A673 (cell line): ENCODE results near the gene GALNT2. TPM values are rescaled to one million over a fixed set of nuclear protein-coding genes. Genes with fewer than 3 reads are reported as not detected.

Source experiments
- BruUV-seq: library from RNA; stranded (reverse); fragments of 400-500 nt; replicated peaks from 2 replicates; lab custom pipeline; 2021; lab: Mats Ljungman, UMichigan
- CTCF ChIA-PET: fragments of 300-600 bp; sonication (Branson Sonifier 250); formaldehyde crosslinking; loops from one replicate; lab custom pipeline; 2022; ENCODE audit warnings: antibody characterized with exemption; lab: Charles Lee
- POLR2A ChIA-PET: fragments of 300-600 bp; sonication (Branson Sonifier 250); formaldehyde crosslinking; loops from one replicate; lab custom pipeline; 2022; ENCODE audit warnings: antibody characterized with exemption; ENCODE audit not compliant: low non-redundant PET; lab: Charles Lee
- DNase-seq: peaks from one replicate; pipeline ENCODE4 v3.0.0-alpha.2; 2015; ENCODE audit warnings: low spot score
- H3K27ac ChIP-seq: fragments of 200-600 bp; sonication (generic); 2 replicates; pipeline ENCODE4 v1.5.1; 2016; ENCODE audit warnings: mixed run types, low read depth, mild to moderate bottlenecking, mixed read lengths, antibody characterized with exemption, low read length; ENCODE audit not compliant: poor library complexity, severe bottlenecking
- H3K27me3 ChIP-seq: fragments of 200-600 bp; sonication (generic); replicated peaks from 2 replicates; pipeline ENCODE4 v1.6.1; 2017; ENCODE audit warnings: mixed run types, low read depth, mild to moderate bottlenecking, mixed read lengths, antibody characterized with exemption, low read length; ENCODE audit not compliant: insufficient read depth, poor library complexity
- H3K36me3 ChIP-seq: fragments of 200-600 bp; sonication (generic); 2 replicates; pipeline ENCODE4 v1.6.1; 2016; ENCODE audit warnings: mixed run types, mild to moderate bottlenecking, mixed read lengths, antibody characterized with exemption, low read length; ENCODE audit not compliant: insufficient read depth, poor library complexity, severe bottlenecking
- H3K4me1 ChIP-seq: fragments of 200-600 bp; sonication (generic); 2 replicates; pipeline ENCODE4 v1.6.1; 2017; ENCODE audit warnings: mixed run types, mild to moderate bottlenecking, mixed read lengths, antibody characterized with exemption, low read length; ENCODE audit not compliant: insufficient read depth, poor library complexity, severe bottlenecking
- H3K4me3 ChIP-seq: fragments of 200-600 bp; sonication (generic); 2 replicates; pipeline ENCODE4 v1.5.1; 2016; ENCODE audit warnings: low read depth, mixed run types, mild to moderate bottlenecking, mixed read lengths, low read length; ENCODE audit not compliant: poor library complexity, severe bottlenecking
- H3K9me3 ChIP-seq: fragments of 200-600 bp; sonication (generic); 2 replicates; pipeline ENCODE4 v1.6.1; 2016; ENCODE audit warnings: mixed run types, low read depth, mild to moderate bottlenecking, mixed read lengths, antibody characterized with exemption, low read length; ENCODE audit not compliant: poor library complexity, severe bottlenecking
- EZH2 ChIP-seq: fragments of 200-600 bp; sonication (generic); IDR thresholded peaks from 2 replicates; pipeline ENCODE4 v1.6.1; 2017; ENCODE audit warnings: borderline replicate concordance, low read depth, mild to moderate bottlenecking, mixed read lengths, antibody characterized with exemption, low read length; ENCODE audit not compliant: poor library complexity, severe bottlenecking
- intact Hi-C: fragments of 100-400 bp; cut with micrococcal nuclease; formaldehyde crosslinking; loops from one replicate; pipeline ENCODE4 v1.10.0; 2022; ENCODE audit not compliant: unreplicated experiment
- total RNA-seq: library from RNA; stranded (reverse); gene quantifications from 2 replicates; pipeline ENCODE4 v1.2.3, GENCODE V29; 2021
- TF ChIP-seq, protein P1 (sequence below): fragments of 300-800, 200-600 bp; sonication (generic); conservative IDR thresholded peaks from 2 replicates; pipeline ENCODE4 v1.5.1; 2017; ENCODE audit warnings: low read depth, mild to moderate bottlenecking, antibody characterized with exemption, low read length, moderate library complexity, mixed read lengths

Gene GALNT2
- total RNA-seq, 1 experiment from 2014 or later = 94.6 TPM

DNA sequence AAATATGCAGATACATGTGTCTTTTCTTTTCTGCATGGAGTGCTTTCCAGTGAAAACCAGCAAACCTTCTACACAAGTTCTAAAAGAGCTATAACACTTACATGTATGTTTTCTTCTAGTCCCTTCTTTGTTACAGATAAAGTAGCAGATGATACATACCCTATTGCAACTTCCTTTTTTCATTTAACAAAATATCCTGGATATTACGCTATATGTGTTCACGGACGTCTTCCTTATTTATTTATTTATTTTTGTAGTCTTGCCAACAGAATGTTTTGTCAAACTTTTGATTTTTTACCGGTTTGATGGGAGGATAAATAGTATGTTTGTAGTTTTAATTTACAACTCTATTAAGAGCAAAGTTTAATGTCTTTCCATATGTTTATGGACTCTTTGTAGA is 5.2 kb upstream of the GALNT2 start:
- ChIA-PET POLR2A (no interaction called here), CTCF (no interaction called here)
- Histone ChIP-seq H3K27ac (no peak overlapping the region), H3K4me1 (no peaks in the 10 kb centered on the region), H3K9me3 (peaks cover 3% of the 10 kb centered on the region), H3K36me3 (no peaks in the 10 kb centered on the region), H3K4me3 (no peak overlapping the region), H3K27me3 (no peaks in the 10 kb centered on the region)
- DNase-seq = no peak
- intact Hi-C loops = loop anchor here (10.0 kb wide), 1 partner anchor 173 kb away; no protein-coding TSS in a partner anchor
- no peak for TF ChIP-seq EZH2
- TF ChIP-seq, protein P1, sequence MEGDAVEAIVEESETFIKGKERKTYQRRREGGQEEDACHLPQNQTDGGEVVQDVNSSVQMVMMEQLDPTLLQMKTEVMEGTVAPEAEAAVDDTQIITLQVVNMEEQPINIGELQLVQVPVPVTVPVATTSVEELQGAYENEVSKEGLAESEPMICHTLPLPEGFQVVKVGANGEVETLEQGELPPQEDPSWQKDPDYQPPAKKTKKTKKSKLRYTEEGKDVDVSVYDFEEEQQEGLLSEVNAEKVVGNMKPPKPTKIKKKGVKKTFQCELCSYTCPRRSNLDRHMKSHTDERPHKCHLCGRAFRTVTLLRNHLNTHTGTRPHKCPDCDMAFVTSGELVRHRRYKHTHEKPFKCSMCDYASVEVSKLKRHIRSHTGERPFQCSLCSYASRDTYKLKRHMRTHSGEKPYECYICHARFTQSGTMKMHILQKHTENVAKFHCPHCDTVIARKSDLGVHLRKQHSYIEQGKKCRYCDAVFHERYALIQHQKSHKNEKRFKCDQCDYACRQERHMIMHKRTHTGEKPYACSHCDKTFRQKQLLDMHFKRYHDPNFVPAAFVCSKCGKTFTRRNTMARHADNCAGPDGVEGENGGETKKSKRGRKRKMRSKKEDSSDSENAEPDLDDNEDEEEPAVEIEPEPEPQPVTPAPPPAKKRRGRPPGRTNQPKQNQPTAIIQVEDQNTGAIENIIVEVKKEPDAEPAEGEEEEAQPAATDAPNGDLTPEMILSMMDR = no peak
- no TSS peak for BruUV-seq

DNA sequence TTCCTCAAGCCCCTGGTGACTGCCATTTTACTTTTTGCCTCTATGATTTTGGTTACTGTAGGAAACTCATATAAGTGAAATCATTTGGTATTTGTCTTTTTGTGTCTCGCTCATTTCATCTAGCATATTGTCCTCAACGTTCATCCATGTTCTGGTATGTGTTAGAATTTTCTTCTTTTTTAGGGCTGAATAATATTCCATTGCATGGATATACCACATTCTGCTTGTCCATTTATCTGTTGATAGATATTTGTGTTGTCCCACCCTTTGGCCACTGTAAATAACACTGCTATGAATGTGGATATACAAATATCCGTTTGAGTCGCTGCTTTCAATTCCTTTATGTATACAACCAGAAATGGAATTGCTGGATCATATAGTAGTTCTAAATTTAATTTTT is 4.5 kb upstream of the GALNT2 start:
- Histone ChIP-seq H3K27ac (no peak overlapping the region), H3K27me3 (no peaks in the 10 kb centered on the region), H3K9me3 (peaks cover 3% of the 10 kb centered on the region), H3K4me1 (no peaks in the 10 kb centered on the region), H3K36me3 (no peaks in the 10 kb centered on the region), H3K4me3 (no peak overlapping the region)
- TF ChIP-seq, protein P1 = no peak
- TF ChIP-seq EZH2 = no peak
- DNase-seq = no peak
- intact Hi-C loops = loop anchor here (10.0 kb wide), 1 partner anchor 172 kb away; no protein-coding TSS in a partner anchor
- CTCF ChIA-PET = no interaction called here
- no TSS peak for BruUV-seq
- POLR2A ChIA-PET = no interaction called here

GRCh38 chr1:230064283-230064682 is 2.8 kb upstream of the GALNT2 start:
- Histone ChIP-seq H3K9me3 (peaks cover 3% of the 10 kb centered on the region), H3K27me3 (no peaks in the 10 kb centered on the region), H3K27ac (no peak overlapping the region), H3K4me3 (no peak overlapping the region), H3K4me1 (peaks cover 7% of the 10 kb centered on the region), H3K36me3 (no peaks in the 10 kb centered on the region)
- intact Hi-C loops = loop anchor here (10.0 kb wide), 1 partner anchor 171 kb away; no protein-coding TSS in a partner anchor
- no peak for TF ChIP-seq EZH2
- TF ChIP-seq, protein P1 = no peak
- BruUV-seq = no TSS peak
- POLR2A ChIA-PET = no interaction called here
- CTCF ChIA-PET = no interaction called here
- DNase-seq = no peak
